Right ventricle myocardium superior (tissue), 1 donor: Measurements from ENCODE around the gene TUBGCP5. TPM values are rescaled to one million over a fixed set of nuclear protein-coding genes. Genes with fewer than 3 reads are reported as not detected.

Experiments
- ATAC-seq: fragments of 200-7000 bp; cut with Tn5 transposase; one replicate; pipeline ENCODE4 v1.9.1; 2020; ENCODE audit warnings: mild to moderate bottlenecking; ENCODE audit not compliant: poor library complexity
- DNase-seq: peaks from one replicate; pipeline ENCODE4 v3.0.0-alpha.2; 2020
- intact Hi-C: fragments of 100-400 bp; cut with DNase I; formaldehyde crosslinking; loops from one replicate; pipeline ENCODE4 v1.11.2; 2022
- total RNA-seq: library from RNA; stranded (reverse); fragmentation: NEBNext Ultra II Directional; extraction: Animal tissue kit (Norgen Biotek cat#: 25700); gene quantifications from one replicate; pipeline ENCODE4 v1.2.1, GENCODE V29; 2021
- donor health status: DM: no; HTN: yes; CAD: no; lungs with severe emphysema.

TUBGCP5 gene
- total RNA-seq, 1 donor from 2014 or later: 11.3 TPM

- ATAC-seq (no peak), DNase-seq (no peak)
- intact Hi-C loops: no loop called here
Observed at GRCh38 chr15:22959321-22960101, 79.9 kb downstream of the TUBGCP5 start.

GRCh38 chr15:22958487-22959280, 80.7 kb downstream of the TUBGCP5 start:
- intact Hi-C loops: no loop called here
- ATAC-seq (no peak), DNase-seq (no peak)

DNA sequence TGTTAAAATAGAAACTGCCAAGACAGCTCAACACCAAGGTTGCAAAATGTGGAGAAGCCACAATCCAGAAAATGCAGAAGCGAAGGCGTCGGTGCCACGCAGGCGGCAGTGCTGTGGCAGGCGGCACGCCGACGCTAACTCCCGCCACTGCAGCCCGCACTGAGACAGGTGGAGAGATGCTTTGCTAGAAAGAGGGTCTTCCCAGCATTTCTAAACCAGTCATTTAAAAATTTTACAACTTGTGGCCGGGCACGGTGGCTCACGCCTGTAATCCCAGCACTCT, 82.5 kb downstream of the TUBGCP5 start:
- intact Hi-C loops: no loop called here
- peak; percentile 29 for ATAC-seq
- no peak for DNase-seq

DNA sequence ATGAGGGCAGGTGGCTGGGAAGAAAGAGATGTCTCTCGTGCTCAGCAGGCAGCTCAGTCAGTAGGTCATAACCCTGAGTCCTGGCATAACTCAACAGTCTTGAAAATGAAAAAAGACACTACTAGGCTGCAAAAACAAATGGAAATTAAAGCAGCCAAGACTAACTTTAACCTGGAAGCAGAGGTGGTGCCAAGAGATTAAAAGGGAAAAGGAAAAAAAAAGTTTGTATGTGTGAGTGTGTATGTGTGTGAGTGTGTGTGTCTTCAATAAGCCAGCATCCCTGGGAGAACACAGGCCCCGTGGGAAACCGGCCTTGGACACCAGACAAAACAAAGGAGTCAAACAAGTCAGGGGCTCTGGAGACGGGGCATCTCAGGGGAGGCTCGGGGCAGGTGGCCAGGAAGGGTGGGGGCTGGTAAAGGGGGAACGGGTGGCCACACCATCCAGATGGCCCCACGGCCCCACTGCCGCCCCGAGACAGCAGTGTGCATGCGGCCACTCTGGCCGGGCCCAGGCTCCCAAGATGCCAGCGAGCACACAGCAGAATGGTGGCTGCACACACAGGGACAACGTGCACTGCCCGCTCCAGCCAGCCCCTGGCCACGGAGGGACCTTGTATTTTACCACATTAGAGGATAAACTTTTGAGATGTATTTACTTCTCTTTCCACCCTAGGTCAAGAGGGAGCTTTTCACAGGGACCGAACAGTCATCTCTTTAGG, 83.0 kb downstream of the TUBGCP5 start:
- ATAC-seq: peak; percentile 28
- DNase-seq: no peak
- intact Hi-C loops: no loop called here

DNA sequence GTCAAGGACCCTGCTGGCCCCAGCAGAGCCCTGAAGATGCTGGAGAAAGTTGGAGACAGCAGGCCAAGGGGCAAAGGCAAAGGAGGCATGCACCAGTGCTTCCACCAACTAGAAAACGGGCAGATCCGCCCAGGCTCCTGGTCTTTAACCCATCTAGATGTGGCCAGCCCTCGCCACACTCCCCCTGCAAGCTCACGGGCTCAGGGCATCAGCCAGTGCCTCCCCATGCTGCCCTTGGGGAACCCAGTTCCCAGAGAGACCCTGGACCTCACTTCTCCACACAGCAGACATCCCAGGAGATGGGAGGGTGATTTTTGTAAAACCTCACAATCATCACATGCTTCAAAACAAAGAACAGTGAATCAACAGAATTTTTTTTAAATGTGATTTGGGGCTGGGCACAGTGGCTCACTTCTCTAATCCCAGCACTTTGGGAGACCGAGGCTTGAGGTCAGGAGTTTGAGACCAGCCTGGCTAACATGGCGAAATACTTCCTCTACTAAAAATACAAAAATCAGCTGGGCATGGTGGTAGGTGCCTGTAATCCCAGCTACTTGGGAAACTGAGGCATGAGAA, 83.7 kb downstream of the TUBGCP5 start:
- ATAC-seq: no peak
- no peak for DNase-seq
- intact Hi-C loops: no loop called here

DNA sequence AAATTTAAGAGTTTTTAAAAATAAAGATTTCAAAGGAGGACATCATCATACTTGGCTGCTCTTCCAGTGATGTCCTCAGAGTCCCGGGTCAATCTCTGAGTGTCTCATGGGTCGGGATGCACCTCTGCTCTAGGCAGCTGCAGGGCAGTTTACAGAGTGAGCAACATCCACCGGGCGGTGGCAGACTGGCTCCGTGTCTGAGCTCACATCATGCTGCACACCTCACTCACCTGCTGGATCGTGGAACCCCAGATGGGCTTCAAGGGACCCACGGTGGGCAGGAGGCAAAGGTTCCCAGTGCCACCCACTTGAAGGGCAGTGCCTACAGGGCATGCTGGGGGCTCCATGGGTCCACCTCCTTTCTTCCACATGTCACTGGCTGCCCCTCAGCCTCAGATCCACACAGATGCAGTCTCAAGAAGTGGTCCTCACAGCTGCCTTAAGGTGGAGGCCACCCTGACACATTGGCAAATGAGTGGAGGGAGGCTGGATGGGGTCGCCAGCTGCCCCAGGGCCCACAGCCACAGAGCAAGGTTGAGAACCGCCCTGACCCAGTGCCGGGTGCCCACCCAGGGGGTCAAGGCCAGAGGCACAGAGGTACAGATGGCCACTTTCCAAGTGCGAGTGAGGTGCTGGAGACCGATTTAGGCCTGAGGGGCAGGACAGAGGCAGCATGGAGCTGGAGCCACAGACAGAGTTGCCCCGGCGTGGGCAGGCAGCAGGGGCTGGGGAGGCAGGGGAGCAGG, 84.4 kb downstream of the TUBGCP5 start:
- ATAC-seq: no peak
- intact Hi-C loops: no loop called here
- no peak for DNase-seq

- intact Hi-C loops: no loop called here
- ATAC-seq: no peak
- no peak for DNase-seq
Observed at GRCh38 chr15:22954326-22954725, 85.0 kb downstream of the TUBGCP5 start.

DNA sequence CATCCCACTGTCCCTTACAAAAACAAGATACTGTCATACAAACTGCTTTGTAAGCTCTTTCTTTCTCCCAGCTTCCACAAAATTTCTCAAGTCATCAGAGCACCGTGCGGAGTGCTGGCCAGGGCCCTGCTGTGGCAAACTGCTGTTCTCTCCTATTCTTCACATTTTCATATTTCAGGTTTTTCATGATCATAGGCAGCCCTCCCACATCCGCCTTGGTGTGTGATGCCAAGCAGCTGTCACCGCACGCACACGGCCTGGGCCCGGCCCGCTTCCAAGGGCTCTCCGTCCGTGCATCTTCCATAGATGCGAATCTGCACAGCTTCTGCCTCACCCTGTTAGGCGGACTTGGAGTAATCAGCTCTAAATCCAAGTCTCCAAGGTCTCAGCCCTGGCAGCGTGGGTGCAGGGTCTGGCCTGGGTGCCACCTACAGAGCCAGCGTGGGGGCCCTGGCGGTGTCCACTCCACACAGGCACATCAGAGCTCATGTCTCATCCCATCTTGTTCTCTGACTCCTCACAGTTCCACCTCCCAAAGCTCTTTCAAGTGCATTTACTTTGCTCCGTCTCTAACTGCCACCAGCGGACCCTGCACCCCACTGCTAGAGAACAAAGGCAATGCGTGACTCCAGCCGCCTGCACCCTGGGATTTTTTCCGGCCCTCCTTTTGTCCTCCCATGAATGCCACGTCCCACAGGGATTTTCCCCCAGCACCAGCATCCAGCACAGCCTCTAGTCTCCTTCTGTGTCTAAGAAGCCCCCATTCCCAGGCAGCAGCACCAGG, 86.4 kb downstream of the TUBGCP5 start:
- ATAC-seq (no peak), DNase-seq (no peak)
- intact Hi-C loops: no loop called here

DNA sequence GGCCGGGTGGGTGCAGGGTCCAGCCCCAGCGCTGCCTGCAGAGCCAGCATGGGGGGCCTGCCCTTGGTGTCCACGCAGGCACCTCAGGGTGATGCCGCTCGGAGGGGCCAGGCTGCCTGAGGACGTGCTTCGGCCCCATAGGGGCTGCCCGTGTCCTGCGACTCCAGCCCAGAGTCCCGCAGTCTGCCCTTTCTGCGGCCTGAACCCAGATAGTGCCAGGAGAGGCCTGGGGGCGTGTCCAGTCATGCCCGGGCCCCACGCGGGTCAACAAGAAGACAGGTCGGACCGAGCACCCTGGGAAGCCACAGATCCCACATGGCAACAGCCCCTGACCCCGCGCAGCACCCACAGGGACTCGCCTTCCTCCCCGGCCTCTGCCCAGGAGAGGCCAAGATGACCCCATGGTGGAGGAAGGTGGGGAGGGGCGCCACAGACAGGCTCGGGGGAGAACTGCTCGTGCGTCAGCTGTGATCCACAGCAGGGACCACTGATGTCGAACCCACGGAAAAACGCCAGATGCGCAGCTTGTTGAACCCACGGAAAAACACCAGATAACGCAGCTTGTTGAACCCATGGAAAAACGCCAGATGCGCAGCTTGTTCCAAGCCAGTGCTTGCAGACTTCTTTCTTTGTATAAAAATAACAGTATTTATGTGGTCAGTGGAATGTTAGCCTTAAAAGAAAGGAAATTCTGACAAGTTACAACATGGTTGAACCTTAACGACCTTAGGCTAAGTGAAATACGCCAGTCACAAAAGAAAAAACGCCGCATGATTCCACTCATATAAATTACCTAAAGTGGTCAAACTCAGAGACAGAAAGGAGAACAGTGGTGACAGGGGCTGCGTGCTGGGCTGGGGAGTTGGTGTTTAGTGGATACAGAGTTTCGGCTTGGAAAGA, 87.7 kb downstream of the TUBGCP5 start:
- DNase-seq: no peak
- no peak for ATAC-seq
- intact Hi-C loops: no loop called here

- ATAC-seq (no peak), DNase-seq (no peak)
- intact Hi-C loops: no loop called here
Observed at GRCh38 chr15:22951031-22951380, 88.4 kb downstream of the TUBGCP5 start.

GRCh38 chr15:22950256-22950990, 88.9 kb downstream of the TUBGCP5 start:
- ATAC-seq (no peak), DNase-seq (no peak)
- intact Hi-C loops: no loop called here

Other genes starting within 250 kb of the TUBGCP5 start
- gene NIPA2, start 200.9 kb downstream of the TUBGCP5 start, total RNA-seq: 19.2 TPM
- 28.8 TPM for gene CYFIP1, start 59.2 kb downstream of the TUBGCP5 start, total RNA-seq
- gene GOLGA6L1, start 97.3 kb upstream of the TUBGCP5 start, total RNA-seq: not detected